ENCODE data around the gene TARS1. TPM values are rescaled to one million over a fixed set of nuclear protein-coding genes. Genes with fewer than 3 reads are reported as not detected.
A peak's percentile ranks its signal among the peaks of the same experiment; 100 is the strongest.

The TARS1 gene
- polyA plus RNA-seq, 2 of the 4 experiments (the other 2 are of a cell fraction): 287 to 398 TPM

GRCh38 chr5:33489481-33490067 lies 48.8 kb downstream of the TARS1 start:
- no peak overlapping the region for H3K4me2 ChIP-seq
- no peaks in the 10 kb centered on the region for H3K9me3 ChIP-seq
- ChIA-PET CTCF (interaction anchor here (0.7 to 1.0 kb wide), 2 partner anchors 9 to 481 kb away, joined by 3 to 4 read pairs; no protein-coding TSS in a partner anchor), POLR2A (no interaction called here)
- no peak for DNase-seq (ENCODE audit: low read depth in 1 of 2, low spot score in 1 of 2)
- FAIRE-seq: no peak
- TF ChIP-seq EHF (CRISPR knock-in tag; IDR thresholded peaks at IDR 0.05) (no peak), ESRRA (IDR thresholded peaks at IDR 0.05; ENCODE audit: borderline replicate concordance, low read length) (no peak), GATA3 (IDR thresholded peaks at IDR 0.05; ENCODE audit: borderline replicate concordance) (no peak), ZC3H11A (IDR thresholded peaks at IDR 0.05) (peak; percentile 64), RNF2 (IDR thresholded peaks at IDR 0.05; ENCODE audit: borderline replicate concordance, low read depth) (no peak)
- H3K4me1 ChIP-seq: no peaks in the 10 kb centered on the region
- no peak overlapping the region for H3K27ac ChIP-seq
- no peak overlapping the region for H3K4me3 ChIP-seq
- ATAC-seq: no peak
- 77% methylated on average over 6 of the region's 6 CpGs for WGBS (ENCODE audit: missing lambda C conversion rate)

- FAIRE-seq (no peak), DNase-seq (ENCODE audit: low read depth in 1 of 2, low spot score in 1 of 2) (no peak), ATAC-seq (no peak)
- Histone ChIP-seq H3K27ac (no peak overlapping the region), H3K4me2 (no peak overlapping the region), H3K9me3 (no peaks in the 10 kb centered on the region), H3K4me3 (no peak overlapping the region), H3K4me1 (no peaks in the 10 kb centered on the region)
- 47% methylated on average over 1 of the region's 1 CpG for WGBS (ENCODE audit: missing lambda C conversion rate)
- CTCF ChIA-PET: interaction anchor here (3.0 kb wide), 1 partner anchor 480 kb away, joined by 8 read pairs; no protein-coding TSS in a partner anchor
- POLR2A ChIA-PET: no interaction called here
- TF ChIP-seq HOXA7 (CRISPR knock-in tag; IDR thresholded peaks at IDR 0.05) (no peak), RARB (CRISPR knock-in tag; IDR thresholded peaks at IDR 0.05) (no peak), TFCP2L1 (CRISPR knock-in tag; IDR thresholded peaks at IDR 0.05) (no peak), NPAS2 (CRISPR knock-in tag; IDR thresholded peaks at IDR 0.05; ENCODE audit: borderline replicate concordance) (no peak), ZNF302 (CRISPR knock-in tag; IDR thresholded peaks at IDR 0.05) (no peak), CHD2 (IDR thresholded peaks at IDR 0.05; ENCODE audit: low read length, partially characterized antibody) (no peak), ZSCAN20 (CRISPR knock-in tag; IDR thresholded peaks at IDR 0.05) (no peak), MYC (IDR thresholded peaks at IDR 0.05; ENCODE audit: borderline replicate concordance, low read length) (no peak), FOSB (CRISPR knock-in tag; IDR thresholded peaks at IDR 0.05) (no peak), JUNB (IDR thresholded peaks at IDR 0.05) (no peak), PHF8 (IDR thresholded peaks at IDR 0.05; ENCODE audit: borderline replicate concordance, low read depth) (no peak)
- TF ChIP-seq, protein P1, sequence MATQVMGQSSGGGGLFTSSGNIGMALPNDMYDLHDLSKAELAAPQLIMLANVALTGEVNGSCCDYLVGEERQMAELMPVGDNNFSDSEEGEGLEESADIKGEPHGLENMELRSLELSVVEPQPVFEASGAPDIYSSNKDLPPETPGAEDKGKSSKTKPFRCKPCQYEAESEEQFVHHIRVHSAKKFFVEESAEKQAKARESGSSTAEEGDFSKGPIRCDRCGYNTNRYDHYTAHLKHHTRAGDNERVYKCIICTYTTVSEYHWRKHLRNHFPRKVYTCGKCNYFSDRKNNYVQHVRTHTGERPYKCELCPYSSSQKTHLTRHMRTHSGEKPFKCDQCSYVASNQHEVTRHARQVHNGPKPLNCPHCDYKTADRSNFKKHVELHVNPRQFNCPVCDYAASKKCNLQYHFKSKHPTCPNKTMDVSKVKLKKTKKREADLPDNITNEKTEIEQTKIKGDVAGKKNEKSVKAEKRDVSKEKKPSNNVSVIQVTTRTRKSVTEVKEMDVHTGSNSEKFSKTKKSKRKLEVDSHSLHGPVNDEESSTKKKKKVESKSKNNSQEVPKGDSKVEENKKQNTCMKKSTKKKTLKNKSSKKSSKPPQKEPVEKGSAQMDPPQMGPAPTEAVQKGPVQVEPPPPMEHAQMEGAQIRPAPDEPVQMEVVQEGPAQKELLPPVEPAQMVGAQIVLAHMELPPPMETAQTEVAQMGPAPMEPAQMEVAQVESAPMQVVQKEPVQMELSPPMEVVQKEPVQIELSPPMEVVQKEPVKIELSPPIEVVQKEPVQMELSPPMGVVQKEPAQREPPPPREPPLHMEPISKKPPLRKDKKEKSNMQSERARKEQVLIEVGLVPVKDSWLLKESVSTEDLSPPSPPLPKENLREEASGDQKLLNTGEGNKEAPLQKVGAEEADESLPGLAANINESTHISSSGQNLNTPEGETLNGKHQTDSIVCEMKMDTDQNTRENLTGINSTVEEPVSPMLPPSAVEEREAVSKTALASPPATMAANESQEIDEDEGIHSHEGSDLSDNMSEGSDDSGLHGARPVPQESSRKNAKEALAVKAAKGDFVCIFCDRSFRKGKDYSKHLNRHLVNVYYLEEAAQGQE (IDR thresholded peaks at IDR 0.05): no peak
Measured at GRCh38 chr5:33490071-33490665, 49.4 kb downstream of the TARS1 start.

- CTCF ChIA-PET: interaction anchor here (1.1 to 3.0 kb wide), 3 partner anchors 22 to 478 kb away, joined by 3 to 8 read pairs (median 4); no protein-coding TSS in a partner anchor
- DNase-seq (ENCODE audit: low read depth in 1 of 2, low spot score in 1 of 2): no peak
- Histone ChIP-seq H3K4me2 (no peak overlapping the region), H3K9me3 (no peaks in the 10 kb centered on the region), H3K4me1 (no peaks in the 10 kb centered on the region), H3K4me3 (no peak overlapping the region), H3K27ac (no peak overlapping the region)
- FAIRE-seq: no peak
- no peak for TF ChIP-seq JUNB (IDR thresholded peaks at IDR 0.05)
- no peak for ATAC-seq
- POLR2A ChIA-PET: no interaction called here
Measured at GRCh38 chr5:33491941-33492340, 51.2 kb downstream of the TARS1 start.

All from A549 (cell line).